Measurements from ENCODE around the gene RAB12. TPM values are rescaled to one million over a fixed set of nuclear protein-coding genes. Genes with fewer than 3 reads are reported as not detected.

The RAB12 gene
- total and polyA plus RNA-seq, 4 donors, result 44.9 to 85.2 (median 62.4) TPM

- Histone ChIP-seq H3K27ac (ENCODE audit: low read depth, low read length) (no peak overlapping the region), H3K9me3 (ENCODE audit: control insufficient read depth, insufficient read depth, low read length) (no peaks in the 10 kb centered on the region), H3K4me3 (ENCODE audit: low read depth, low read length) (no peak overlapping the region), H3K36me3 (ENCODE audit: control insufficient read depth, insufficient read depth, low read length) (peaks cover 3% of the 10 kb centered on the region), H3K4me1 (ENCODE audit: control insufficient read depth, insufficient read depth, low read length) (peaks cover 38% of the 10 kb centered on the region), H3K27me3 (ENCODE audit: control insufficient read depth, insufficient read depth, low read length) (no peaks in the 10 kb centered on the region)
- 16% methylated on average over 14 of the region's 14 CpGs for WGBS (ENCODE audit: insufficient coverage)
- peak in 5 of 6 donors; percentile 60 to 96 (median 82) for DNase-seq (ENCODE audit: low read depth in 4 of 6, low spot score in 6 of 6)
Measured at GRCh38 chr18:8657873-8658470, 48.7 kb downstream of the RAB12 start.

- Histone ChIP-seq H3K4me1 (ENCODE audit: control insufficient read depth, insufficient read depth, low read length) (peaks cover 38% of the 10 kb centered on the region), H3K27me3 (ENCODE audit: control insufficient read depth, insufficient read depth, low read length) (no peaks in the 10 kb centered on the region)
Measured at GRCh38 chr18:8658858-8659485, 49.7 kb downstream of the RAB12 start.

GRCh38 chr18:8659609-8660242, 50.5 kb downstream of the RAB12 start:
- H3K27me3 ChIP-seq (ENCODE audit: control insufficient read depth, insufficient read depth, low read length), result no peaks in the 10 kb centered on the region
- H3K9me3 ChIP-seq (ENCODE audit: control insufficient read depth, insufficient read depth, low read length), result no peaks in the 10 kb centered on the region
- 93% methylated on average over 21 of the region's 36 CpGs for WGBS (ENCODE audit: insufficient coverage)
- peaks cover 38% of the 10 kb centered on the region for H3K4me1 ChIP-seq (ENCODE audit: control insufficient read depth, insufficient read depth, low read length)
- H3K27ac ChIP-seq (ENCODE audit: low read depth, low read length), result no peak overlapping the region
- H3K4me3 ChIP-seq (ENCODE audit: low read depth, low read length), result no peak overlapping the region
- peaks cover 3% of the 10 kb centered on the region for H3K36me3 ChIP-seq (ENCODE audit: control insufficient read depth, insufficient read depth, low read length)
- DNase-seq (ENCODE audit: low read depth in 4 of 6, low spot score in 6 of 6), result no peak

More at GRCh38 chr18:8658858-8659485, 49.7 kb downstream of the RAB12 start:
- 93% methylated on average over 20 of the region's 31 CpGs for WGBS (ENCODE audit: insufficient coverage)
- peaks cover 3% of the 10 kb centered on the region for H3K36me3 ChIP-seq (ENCODE audit: control insufficient read depth, insufficient read depth, low read length)
- no peak overlapping the region for H3K4me3 ChIP-seq (ENCODE audit: low read depth, low read length)
- H3K27ac ChIP-seq (ENCODE audit: low read depth, low read length), result no peak overlapping the region
- peak in 1 of 6 donors; percentile 18 for DNase-seq (ENCODE audit: low read depth in 4 of 6, low spot score in 6 of 6)
- no peaks in the 10 kb centered on the region for H3K9me3 ChIP-seq (ENCODE audit: control insufficient read depth, insufficient read depth, low read length)

- Histone ChIP-seq H3K9me3 (ENCODE audit: control insufficient read depth, insufficient read depth, low read length) (no peaks in the 10 kb centered on the region), H3K4me1 (ENCODE audit: control insufficient read depth, insufficient read depth, low read length) (peaks cover 38% of the 10 kb centered on the region), H3K4me3 (ENCODE audit: low read depth, low read length) (no peak overlapping the region), H3K27ac (ENCODE audit: low read depth, low read length) (no peak overlapping the region), H3K36me3 (ENCODE audit: control insufficient read depth, insufficient read depth, low read length) (peaks cover 3% of the 10 kb centered on the region), H3K27me3 (ENCODE audit: control insufficient read depth, insufficient read depth, low read length) (no peaks in the 10 kb centered on the region)
- DNase-seq (ENCODE audit: low read depth in 4 of 6, low spot score in 6 of 6), result no peak
- 100% methylated on average over 2 of the region's 5 CpGs for WGBS (ENCODE audit: insufficient coverage)
Measured at GRCh38 chr18:8660316-8660715, 51.1 kb downstream of the RAB12 start.

- Histone ChIP-seq H3K9me3 (ENCODE audit: control insufficient read depth, insufficient read depth, low read length) (no peaks in the 10 kb centered on the region), H3K27me3 (ENCODE audit: control insufficient read depth, insufficient read depth, low read length) (no peaks in the 10 kb centered on the region), H3K36me3 (ENCODE audit: control insufficient read depth, insufficient read depth, low read length) (peaks cover 3% of the 10 kb centered on the region), H3K4me3 (ENCODE audit: low read depth, low read length) (no peak overlapping the region), H3K27ac (ENCODE audit: low read depth, low read length) (no peak overlapping the region), H3K4me1 (ENCODE audit: control insufficient read depth, insufficient read depth, low read length) (peaks cover 25% of the 10 kb centered on the region)
- peak in 3 of 6 donors; percentile 59 to 93 (median 79) for DNase-seq (ENCODE audit: low read depth in 4 of 6, low spot score in 6 of 6)
- 13% methylated on average over 12 of the region's 18 CpGs for WGBS (ENCODE audit: insufficient coverage)
Measured at GRCh38 chr18:8661754-8662559, 52.7 kb downstream of the RAB12 start.

- DNase-seq (ENCODE audit: low read depth in 4 of 6, low spot score in 6 of 6), result peak in 1 of 6 donors; percentile 32
- no peaks in the 10 kb centered on the region for H3K9me3 ChIP-seq (ENCODE audit: control insufficient read depth, insufficient read depth, low read length)
- WGBS (ENCODE audit: insufficient coverage), result 68% methylated on average over 14 of the region's 20 CpGs
- H3K4me1 ChIP-seq (ENCODE audit: control insufficient read depth, insufficient read depth, low read length), result peaks cover 18% of the 10 kb centered on the region
- no peak overlapping the region for H3K27ac ChIP-seq (ENCODE audit: low read depth, low read length)
- no peaks in the 10 kb centered on the region for H3K27me3 ChIP-seq (ENCODE audit: control insufficient read depth, insufficient read depth, low read length)
- no peak overlapping the region for H3K4me3 ChIP-seq (ENCODE audit: low read depth, low read length)
- peaks cover 3% of the 10 kb centered on the region for H3K36me3 ChIP-seq (ENCODE audit: control insufficient read depth, insufficient read depth, low read length)
Measured at GRCh38 chr18:8662560-8663255, 53.5 kb downstream of the RAB12 start.

GRCh38 chr18:8667846-8668245, 58.6 kb downstream of the RAB12 start:
- no peaks in the 10 kb centered on the region for H3K9me3 ChIP-seq (ENCODE audit: control insufficient read depth, insufficient read depth, low read length)
- H3K4me3 ChIP-seq (ENCODE audit: low read depth, low read length), result no peak overlapping the region
- H3K27me3 ChIP-seq (ENCODE audit: control insufficient read depth, insufficient read depth, low read length), result no peaks in the 10 kb centered on the region
- H3K36me3 ChIP-seq (ENCODE audit: control insufficient read depth, insufficient read depth, low read length), result no peaks in the 10 kb centered on the region
- WGBS (ENCODE audit: insufficient coverage), result 100% methylated on average over 1 of the region's 3 CpGs
- DNase-seq (ENCODE audit: low read depth in 4 of 6, low spot score in 6 of 6), result no peak
- no peak overlapping the region for H3K27ac ChIP-seq (ENCODE audit: low read depth, low read length)
- H3K4me1 ChIP-seq (ENCODE audit: control insufficient read depth, insufficient read depth, low read length), result no peaks in the 10 kb centered on the region

GRCh38 chr18:8668381-8668780, 59.1 kb downstream of the RAB12 start:
- Histone ChIP-seq H3K36me3 (ENCODE audit: control insufficient read depth, insufficient read depth, low read length) (no peaks in the 10 kb centered on the region), H3K27me3 (ENCODE audit: control insufficient read depth, insufficient read depth, low read length) (no peaks in the 10 kb centered on the region), H3K27ac (ENCODE audit: low read depth, low read length) (no peak overlapping the region), H3K4me1 (ENCODE audit: control insufficient read depth, insufficient read depth, low read length) (no peaks in the 10 kb centered on the region), H3K4me3 (ENCODE audit: low read depth, low read length) (no peak overlapping the region), H3K9me3 (ENCODE audit: control insufficient read depth, insufficient read depth, low read length) (no peaks in the 10 kb centered on the region)
- DNase-seq (ENCODE audit: low read depth in 4 of 6, low spot score in 6 of 6), result no peak

GRCh38 chr18:8669571-8669970, 60.3 kb downstream of the RAB12 start:
- no peaks in the 10 kb centered on the region for H3K9me3 ChIP-seq (ENCODE audit: control insufficient read depth, insufficient read depth, low read length)
- no peaks in the 10 kb centered on the region for H3K36me3 ChIP-seq (ENCODE audit: control insufficient read depth, insufficient read depth, low read length)
- 100% methylated on average over 2 of the region's 4 CpGs for WGBS (ENCODE audit: insufficient coverage)
- no peak overlapping the region for H3K27ac ChIP-seq (ENCODE audit: low read depth, low read length)
- H3K27me3 ChIP-seq (ENCODE audit: control insufficient read depth, insufficient read depth, low read length), result no peaks in the 10 kb centered on the region
- no peak overlapping the region for H3K4me3 ChIP-seq (ENCODE audit: low read depth, low read length)
- H3K4me1 ChIP-seq (ENCODE audit: control insufficient read depth, insufficient read depth, low read length), result no peaks in the 10 kb centered on the region
- no peak for DNase-seq (ENCODE audit: low read depth in 4 of 6, low spot score in 6 of 6)
